Caco-2 (cell line): Measurements from ENCODE around the gene DHRS7. TPM values are rescaled to one million over a fixed set of nuclear protein-coding genes. Genes with fewer than 3 reads are reported as not detected.

Source experiments
- BruUV-seq: library from RNA; stranded (reverse); fragments of 400-500 nt; replicated peaks from 2 replicates; lab custom pipeline; 2021; lab: Mats Ljungman, UMichigan
- CTCF ChIA-PET: fragments of 300-600 bp; sonication (Branson Sonifier 250); formaldehyde crosslinking; loops from one replicate; lab custom pipeline; 2022; ENCODE audit warnings: antibody characterized with exemption; lab: Charles Lee
- POLR2A ChIA-PET: fragments of 300-600 bp; sonication (Branson Sonifier 250); formaldehyde crosslinking; loops from one replicate; lab custom pipeline; 2022; ENCODE audit warnings: antibody characterized with exemption; lab: Charles Lee
- DNase-seq, 2 experiments: peaks; one replicate each; pipeline versions ENCODE4 v3.0.0 to v3.0.0-alpha.2; 2020 to 2022
- H3K27me3 ChIP-seq: replicated peaks from 2 replicates; pipeline ENCODE4 v1.6.0; 2011; ENCODE audit warnings: low read length; ENCODE audit not compliant: control insufficient read depth, insufficient read depth
- H3K36me3 ChIP-seq: 2 replicates; pipeline ENCODE4 v1.5.1; 2011; ENCODE audit warnings: low read length; ENCODE audit not compliant: control insufficient read depth, insufficient read depth
- H3K4me1 ChIP-seq: fragments of 250-450 bp; sonication (Bioruptor Pico); 2 replicates; pipeline ENCODE4 v1.5.1; 2020; ENCODE audit warnings: mild to moderate bottlenecking
- H3K4me3 ChIP-seq: 2 replicates; pipeline ENCODE4 v1.5.1; 2011; ENCODE audit warnings: low read depth, mild to moderate bottlenecking, control low read depth, low read length
- H3K9me3 ChIP-seq: fragments of 250-450 bp; sonication (Bioruptor Pico); 2 replicates; pipeline ENCODE4 v1.5.1; 2020; ENCODE audit warnings: mild to moderate bottlenecking, moderate library complexity
- H3K27ac Mint-ChIP-seq: one replicate; pipeline ENCODE4 v1.8.0; 2022; ENCODE audit warnings: mixed read lengths; ENCODE audit not compliant: unreplicated experiment
- H3K27me3 Mint-ChIP-seq: one replicate; pipeline ENCODE4 v1.8.0; 2022; ENCODE audit warnings: mixed read lengths; ENCODE audit not compliant: insufficient read depth, unreplicated experiment
- H3K36me3 Mint-ChIP-seq: one replicate; pipeline ENCODE4 v1.8.0; 2022; ENCODE audit warnings: mild to moderate bottlenecking, mixed read lengths; ENCODE audit not compliant: insufficient read depth, unreplicated experiment
- H3K4me1 Mint-ChIP-seq: one replicate; pipeline ENCODE4 v1.8.0; 2022; ENCODE audit warnings: low read depth, mixed read lengths; ENCODE audit not compliant: unreplicated experiment
- H3K4me3 Mint-ChIP-seq: one replicate; pipeline ENCODE4 v1.8.0; 2022; ENCODE audit warnings: mild to moderate bottlenecking, moderate library complexity, mixed read lengths; ENCODE audit not compliant: unreplicated experiment
- H3K9me3 Mint-ChIP-seq: one replicate; pipeline ENCODE4 v1.8.0; 2022; ENCODE audit warnings: mixed read lengths; ENCODE audit not compliant: unreplicated experiment
- intact Hi-C: fragments of 100-400 bp; cut with micrococcal nuclease; formaldehyde crosslinking; loops from one replicate; pipeline ENCODE4 v1.10.0; 2022; ENCODE audit not compliant: unreplicated experiment
- total RNA-seq: library from RNA; stranded (reverse); gene quantifications from 2 replicates; pipeline ENCODE4 v1.2.3, GENCODE V29; 2022
- TF ChIP-seq, protein P1 (sequence below), 2 experiments: fragments of 200-600 bp in 1 of 2; IDR thresholded peaks; 1 replicate in 1 of 2; 2 replicates in 1 of 2; pipeline versions ENCODE4 v1.5.1 to v1.8.0; 2011 to 2022; ENCODE audit warnings: antibody characterized with exemption in 1 of 2, control low read depth in 1 of 2, inconsistent platforms in 1 of 2, low read depth in 1 of 2, low read length in 1 of 2, mild to moderate bottlenecking in 1 of 2, moderate library complexity in 1 of 2; ENCODE audit not compliant: insufficient read depth in 1 of 2, severe bottlenecking in 1 of 2, unreplicated experiment in 1 of 2

The DHRS7 gene
- total RNA-seq, 1 experiment from 2014 or later, result 61.6 TPM

DNA sequence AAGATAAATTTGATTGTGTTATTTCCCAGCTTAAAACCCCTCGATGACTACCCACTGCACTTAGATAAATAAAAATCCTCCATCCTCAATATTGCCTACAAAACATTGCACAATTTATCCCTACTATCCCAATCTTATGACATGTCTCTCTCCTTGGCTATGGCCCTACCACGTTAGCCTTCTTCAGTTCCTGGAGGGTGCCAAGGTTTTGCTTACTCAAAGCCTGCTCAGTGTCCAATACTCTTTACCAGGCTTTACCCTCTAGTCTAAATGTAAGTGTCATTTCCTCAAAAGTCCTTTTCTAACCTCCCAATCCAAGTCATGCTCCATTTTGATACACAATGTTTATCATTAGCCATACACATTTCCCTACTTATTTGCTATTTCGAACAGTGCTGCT is 48.8 kb upstream of the DHRS7 start:
- no peak overlapping the region for H3K4me3 ChIP-seq
- H3K4me1 ChIP-seq, result no peaks in the 10 kb centered on the region
- H3K4me3 Mint-ChIP-seq, result no peak overlapping the region
- no peaks in the 10 kb centered on the region for H3K4me1 Mint-ChIP-seq
- no peaks in the 10 kb centered on the region for H3K9me3 ChIP-seq
- ChIA-PET CTCF (no interaction called here), POLR2A (no interaction called here)
- no peak overlapping the region for H3K27ac Mint-ChIP-seq
- no peaks in the 10 kb centered on the region for H3K9me3 Mint-ChIP-seq
- H3K36me3 ChIP-seq, result no peaks in the 10 kb centered on the region
- BruUV-seq, result no TSS peak
- TF ChIP-seq, protein P1, sequence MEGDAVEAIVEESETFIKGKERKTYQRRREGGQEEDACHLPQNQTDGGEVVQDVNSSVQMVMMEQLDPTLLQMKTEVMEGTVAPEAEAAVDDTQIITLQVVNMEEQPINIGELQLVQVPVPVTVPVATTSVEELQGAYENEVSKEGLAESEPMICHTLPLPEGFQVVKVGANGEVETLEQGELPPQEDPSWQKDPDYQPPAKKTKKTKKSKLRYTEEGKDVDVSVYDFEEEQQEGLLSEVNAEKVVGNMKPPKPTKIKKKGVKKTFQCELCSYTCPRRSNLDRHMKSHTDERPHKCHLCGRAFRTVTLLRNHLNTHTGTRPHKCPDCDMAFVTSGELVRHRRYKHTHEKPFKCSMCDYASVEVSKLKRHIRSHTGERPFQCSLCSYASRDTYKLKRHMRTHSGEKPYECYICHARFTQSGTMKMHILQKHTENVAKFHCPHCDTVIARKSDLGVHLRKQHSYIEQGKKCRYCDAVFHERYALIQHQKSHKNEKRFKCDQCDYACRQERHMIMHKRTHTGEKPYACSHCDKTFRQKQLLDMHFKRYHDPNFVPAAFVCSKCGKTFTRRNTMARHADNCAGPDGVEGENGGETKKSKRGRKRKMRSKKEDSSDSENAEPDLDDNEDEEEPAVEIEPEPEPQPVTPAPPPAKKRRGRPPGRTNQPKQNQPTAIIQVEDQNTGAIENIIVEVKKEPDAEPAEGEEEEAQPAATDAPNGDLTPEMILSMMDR (IDR thresholded peaks at IDR 0.05; ENCODE audit: insufficient read depth in 1 of 2, low read depth in 1 of 2, low read length in 1 of 2, severe bottlenecking in 1 of 2, unreplicated experiment in 1 of 2), result no peak
- peaks cover 7% of the 10 kb centered on the region for H3K27me3 Mint-ChIP-seq
- no peaks in the 10 kb centered on the region for H3K27me3 ChIP-seq
- H3K36me3 Mint-ChIP-seq, result no peaks in the 10 kb centered on the region
- no peak for DNase-seq
- intact Hi-C loops, result no loop called here

GRCh38 chr14:60212503-60213371 is 47.5 kb upstream of the DHRS7 start:
- Mint-ChIP-seq H3K4me3 (no peak overlapping the region), H3K9me3 (no peaks in the 10 kb centered on the region), H3K36me3 (no peaks in the 10 kb centered on the region), H3K4me1 (no peaks in the 10 kb centered on the region), H3K27me3 (peaks cover 7% of the 10 kb centered on the region), H3K27ac (no peak overlapping the region)
- H3K9me3 ChIP-seq, result no peaks in the 10 kb centered on the region
- BruUV-seq, result no TSS peak
- DNase-seq, result no peak
- no peaks in the 10 kb centered on the region for H3K27me3 ChIP-seq
- H3K36me3 ChIP-seq, result no peaks in the 10 kb centered on the region
- ChIA-PET POLR2A (no interaction called here), CTCF (no interaction called here)
- intact Hi-C loops, result no loop called here
- TF ChIP-seq, protein P1 (IDR thresholded peaks at IDR 0.05; ENCODE audit: insufficient read depth in 1 of 2, low read depth in 1 of 2, low read length in 1 of 2, severe bottlenecking in 1 of 2, unreplicated experiment in 1 of 2), result no peak
- H3K4me1 ChIP-seq, result no peaks in the 10 kb centered on the region
- H3K4me3 ChIP-seq, result no peak overlapping the region

DNA sequence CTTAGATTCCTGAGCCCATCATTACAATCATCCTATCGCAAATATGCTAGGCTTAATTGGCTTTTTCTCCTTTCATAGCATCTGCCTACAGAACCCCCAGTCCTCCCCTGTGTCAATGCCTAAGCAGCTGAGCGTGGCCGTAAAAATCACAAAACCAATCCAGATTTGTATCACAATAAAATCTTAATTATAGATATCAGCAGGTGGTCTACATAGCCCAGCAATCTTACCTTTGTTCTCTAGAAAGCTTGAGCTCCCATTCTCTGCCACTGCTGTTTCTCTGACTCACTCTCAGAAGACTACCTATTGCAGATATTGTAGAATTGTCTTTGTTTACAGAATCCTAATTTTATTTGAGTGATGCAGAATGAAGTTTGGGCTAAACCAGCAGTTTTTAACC is 46.0 kb upstream of the DHRS7 start:
- CTCF ChIA-PET, result no interaction called here
- no peaks in the 10 kb centered on the region for H3K9me3 Mint-ChIP-seq

More for the DNA sequence above, 46.0 kb upstream of the DHRS7 start:
- Mint-ChIP-seq H3K4me1 (no peaks in the 10 kb centered on the region), H3K27me3 (peaks cover 14% of the 10 kb centered on the region), H3K36me3 (no peaks in the 10 kb centered on the region), H3K4me3 (no peak overlapping the region), H3K27ac (no peak overlapping the region)
- DNase-seq, result no peak
- Histone ChIP-seq H3K9me3 (no peaks in the 10 kb centered on the region), H3K4me1 (no peaks in the 10 kb centered on the region), H3K27me3 (no peaks in the 10 kb centered on the region), H3K4me3 (no peak overlapping the region), H3K36me3 (no peaks in the 10 kb centered on the region)
- intact Hi-C loops, result no loop called here
- TF ChIP-seq, protein P1 (IDR thresholded peaks at IDR 0.05; ENCODE audit: insufficient read depth in 1 of 2, low read depth in 1 of 2, low read length in 1 of 2, severe bottlenecking in 1 of 2, unreplicated experiment in 1 of 2), result no peak
- no TSS peak for BruUV-seq
- POLR2A ChIA-PET, result no interaction called here
